Measurements from ENCODE around the gene OSBPL10.

OSBPL10 gene

DNA sequence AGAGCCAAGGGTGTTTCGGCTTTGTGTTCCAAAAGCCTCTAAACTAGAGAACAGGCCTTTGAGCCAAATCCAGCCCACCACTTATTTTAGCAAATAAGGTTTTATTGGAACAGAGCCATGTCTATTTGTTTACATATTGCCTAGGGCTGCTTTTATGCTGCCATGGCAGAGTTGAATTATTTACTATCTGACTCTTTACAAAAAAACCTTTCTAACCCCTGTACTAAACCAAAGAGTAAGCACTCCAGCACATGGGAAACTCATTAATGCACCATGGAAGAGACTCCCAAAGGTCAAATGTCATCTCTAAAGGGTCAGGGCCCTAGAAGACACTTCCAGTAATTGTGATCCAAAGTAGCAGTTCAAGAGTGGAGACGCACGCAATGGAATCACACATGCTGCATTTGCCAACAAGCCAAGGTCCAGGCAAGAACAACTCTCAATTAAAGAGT lies 22.3 kb downstream of the OSBPL10 start:
- Histone ChIP-seq H3K4me2 (ENCODE audit: low read length) (peak overlapping the region; percentile 83), H3K9me2 (ENCODE audit: low read depth, low read length) (no peaks in the 10 kb centered on the region), H3K27ac (ENCODE audit: low read depth, low read length, poor library complexity, severe bottlenecking) (peak overlapping the region; percentile 96), H2AFZ (ENCODE audit: low read length) (no peak overlapping the region), H3K27me3 (ENCODE audit: insufficient read depth, low read length) (no peaks in the 10 kb centered on the region), H3K79me2 (ENCODE audit: insufficient read depth, low read length) (peaks cover 62% of the 10 kb centered on the region), H3K36me3 (ENCODE audit: insufficient read depth, low read length) (peaks cover 20% of the 10 kb centered on the region), H3K4me1 (ENCODE audit: insufficient read depth, low read length, severe bottlenecking) (peaks cover 85% of the 10 kb centered on the region), H3F3A (ENCODE audit: insufficient read depth, low read length) (peaks cover 12% of the 10 kb centered on the region), H4K20me1 (ENCODE audit: insufficient read depth, low read length) (no peaks in the 10 kb centered on the region), H3K9me3 (ENCODE audit: low read length) (peaks cover 6% of the 10 kb centered on the region), H3K9ac (ENCODE audit: low read length) (peak overlapping the region; percentile 83), H3K4me3 (ENCODE audit: low read depth, low read length, poor library complexity, severe bottlenecking) (peak overlapping the region; percentile 61)
- TF ChIP-seq, protein P1, sequence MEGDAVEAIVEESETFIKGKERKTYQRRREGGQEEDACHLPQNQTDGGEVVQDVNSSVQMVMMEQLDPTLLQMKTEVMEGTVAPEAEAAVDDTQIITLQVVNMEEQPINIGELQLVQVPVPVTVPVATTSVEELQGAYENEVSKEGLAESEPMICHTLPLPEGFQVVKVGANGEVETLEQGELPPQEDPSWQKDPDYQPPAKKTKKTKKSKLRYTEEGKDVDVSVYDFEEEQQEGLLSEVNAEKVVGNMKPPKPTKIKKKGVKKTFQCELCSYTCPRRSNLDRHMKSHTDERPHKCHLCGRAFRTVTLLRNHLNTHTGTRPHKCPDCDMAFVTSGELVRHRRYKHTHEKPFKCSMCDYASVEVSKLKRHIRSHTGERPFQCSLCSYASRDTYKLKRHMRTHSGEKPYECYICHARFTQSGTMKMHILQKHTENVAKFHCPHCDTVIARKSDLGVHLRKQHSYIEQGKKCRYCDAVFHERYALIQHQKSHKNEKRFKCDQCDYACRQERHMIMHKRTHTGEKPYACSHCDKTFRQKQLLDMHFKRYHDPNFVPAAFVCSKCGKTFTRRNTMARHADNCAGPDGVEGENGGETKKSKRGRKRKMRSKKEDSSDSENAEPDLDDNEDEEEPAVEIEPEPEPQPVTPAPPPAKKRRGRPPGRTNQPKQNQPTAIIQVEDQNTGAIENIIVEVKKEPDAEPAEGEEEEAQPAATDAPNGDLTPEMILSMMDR (IDR thresholded peaks at IDR 0.05; ENCODE audit: low read length) = no peak
- TF ChIP-seq EZH2 (IDR thresholded peaks at IDR 0.05; ENCODE audit: borderline replicate concordance, low read length) = no peak

- H3K9me3 ChIP-seq (ENCODE audit: low read length) = peaks cover 6% of the 10 kb centered on the region
- H3K36me3 ChIP-seq (ENCODE audit: insufficient read depth, low read length) = peaks cover 20% of the 10 kb centered on the region
- no peak for TF ChIP-seq EZH2 (IDR thresholded peaks at IDR 0.05; ENCODE audit: borderline replicate concordance, low read length)
- TF ChIP-seq, protein P1 (IDR thresholded peaks at IDR 0.05; ENCODE audit: low read length) = no peak
- H3K4me2 ChIP-seq (ENCODE audit: low read length) = peak overlapping the region; percentile 83
- H3K27ac ChIP-seq (ENCODE audit: low read depth, low read length, poor library complexity, severe bottlenecking) = peak overlapping the region; percentile 96
- H3K9ac ChIP-seq (ENCODE audit: low read length) = peak overlapping the region; percentile 83
- peaks cover 21% of the 10 kb centered on the region for H3F3A ChIP-seq (ENCODE audit: insufficient read depth, low read length)
- no peaks in the 10 kb centered on the region for H3K9me2 ChIP-seq (ENCODE audit: low read depth, low read length)
- peaks cover 85% of the 10 kb centered on the region for H3K4me1 ChIP-seq (ENCODE audit: insufficient read depth, low read length, severe bottlenecking)
- no peaks in the 10 kb centered on the region for H3K27me3 ChIP-seq (ENCODE audit: insufficient read depth, low read length)
- H2AFZ ChIP-seq (ENCODE audit: low read length) = no peak overlapping the region
- H3K4me3 ChIP-seq (ENCODE audit: low read depth, low read length, poor library complexity, severe bottlenecking) = peak overlapping the region; percentile 61
- H4K20me1 ChIP-seq (ENCODE audit: insufficient read depth, low read length) = no peaks in the 10 kb centered on the region
- peaks cover 46% of the 10 kb centered on the region for H3K79me2 ChIP-seq (ENCODE audit: insufficient read depth, low read length)
Measured at GRCh38 chr3:31957106-31957505, 24.0 kb downstream of the OSBPL10 start.

GRCh38 chr3:31955581-31955980 lies 25.5 kb downstream of the OSBPL10 start:
- Histone ChIP-seq H3K9me2 (ENCODE audit: low read depth, low read length) (no peaks in the 10 kb centered on the region), H3K4me1 (ENCODE audit: insufficient read depth, low read length, severe bottlenecking) (peaks cover 85% of the 10 kb centered on the region), H4K20me1 (ENCODE audit: insufficient read depth, low read length) (no peaks in the 10 kb centered on the region), H3K79me2 (ENCODE audit: insufficient read depth, low read length) (peaks cover 50% of the 10 kb centered on the region), H2AFZ (ENCODE audit: low read length) (no peak overlapping the region), H3K27ac (ENCODE audit: low read depth, low read length, poor library complexity, severe bottlenecking) (peak overlapping the region; percentile 98), H3K27me3 (ENCODE audit: insufficient read depth, low read length) (no peaks in the 10 kb centered on the region), H3K4me3 (ENCODE audit: low read depth, low read length, poor library complexity, severe bottlenecking) (no peak overlapping the region), H3F3A (ENCODE audit: insufficient read depth, low read length) (peaks cover 25% of the 10 kb centered on the region), H3K4me2 (ENCODE audit: low read length) (no peak overlapping the region), H3K9me3 (ENCODE audit: low read length) (peaks cover 9% of the 10 kb centered on the region), H3K36me3 (ENCODE audit: insufficient read depth, low read length) (peaks cover 25% of the 10 kb centered on the region), H3K9ac (ENCODE audit: low read length) (no peak overlapping the region)
- TF ChIP-seq, protein P1 (IDR thresholded peaks at IDR 0.05; ENCODE audit: low read length) = no peak
- TF ChIP-seq EZH2 (IDR thresholded peaks at IDR 0.05; ENCODE audit: borderline replicate concordance, low read length) = no peak

All from OCI-LY1 (cell line).